B cell (primary cell): ENCODE data around the gene PLEKHG3. TPM values are rescaled to one million over a fixed set of nuclear protein-coding genes. Genes with fewer than 3 reads are reported as not detected.

Source experiments
- ATAC-seq: fragments of 200-7000 bp; cut with Tn5 transposase; one replicate; pipeline ENCODE4 v1.10.0; 2021; ENCODE audit warnings: low read depth, mild to moderate bottlenecking, moderate number of reproducible peaks, moderate library complexity
- CTCF ChIA-PET: fragments of 350-600 bp; sonication (Branson Sonifier 250); formaldehyde crosslinking; loops from one replicate; lab custom pipeline; 2021; ENCODE audit warnings: antibody characterized with exemption, inconsistent platforms; lab: Charles Lee
- POLR2A ChIA-PET: fragments of 350-600 bp; sonication (Branson Sonifier 250); formaldehyde crosslinking; loops from one replicate; lab custom pipeline; 2021; ENCODE audit warnings: antibody characterized with exemption; lab: Charles Lee
- DNase-seq: peaks from one replicate; pipeline ENCODE4 v3.0.0; 2013
- H2AFZ ChIP-seq: 2 replicates; pipeline ENCODE4 v1.6.1; 2012; ENCODE audit warnings: mild to moderate bottlenecking, low read depth, low read length; ENCODE audit not compliant: insufficient read depth, poor library complexity, severe bottlenecking
- H3K27ac ChIP-seq, 2 donors: 1 replicate in 1 of 2; 2 replicates in 1 of 2; pipeline ENCODE4 v1.5.1; 2012 to 2013; ENCODE audit warnings: low read length in 2 of 2, mild to moderate bottlenecking in 2 of 2, moderate library complexity in 1 of 2
- H3K27me3 ChIP-seq, 4 experiments: fragments of 200-600 bp in 1 of 4; sonication (generic) in 1 of 4; replicated peaks in 1 of 4; 1 replicate in 2 of 4; 2 replicates in 2 of 4; pipeline versions ENCODE4 v1.6.1 to v1.7.0; 2013 to 2016; ENCODE audit warnings: low read length in 3 of 4, mild to moderate bottlenecking in 2 of 4, mixed read lengths in 1 of 4, moderate library complexity in 1 of 4; ENCODE audit not compliant: insufficient read depth in 4 of 4, control insufficient read depth in 3 of 4; ENCODE audit errors: control extremely low read depth in 1 of 4
- H3K36me3 ChIP-seq, 2 experiments: replicated peaks in 1 of 2; 1 replicate in 1 of 2; 2 replicates in 1 of 2; pipeline versions ENCODE4 v1.6.1 to v1.7.1; 2013; ENCODE audit warnings: low read length in 1 of 2; ENCODE audit not compliant: insufficient read depth in 2 of 2, control insufficient read depth in 1 of 2; ENCODE audit errors: control extremely low read depth in 1 of 2, extremely low read depth in 1 of 2
- H3K4me1 ChIP-seq, 2 donors: fragments of 200-600 bp in 1 of 2; sonication (generic) in 1 of 2; 1 replicate in 1 of 2; 2 replicates in 1 of 2; pipeline versions ENCODE4 v1.5.1 to v1.6.1; 2013 to 2017; ENCODE audit warnings: low read length in 2 of 2; ENCODE audit not compliant: control insufficient read depth in 2 of 2, insufficient read depth in 2 of 2
- H3K4me2 ChIP-seq: replicated peaks from 2 replicates; pipeline ENCODE3; 2012; ENCODE audit warnings: mild to moderate bottlenecking, low read depth, low read length; ENCODE audit not compliant: poor library complexity, severe bottlenecking
- H3K4me3 ChIP-seq, 5 experiments: fragments of 200-600 bp in 1 of 5; sonication (generic) in 1 of 5; 1 replicate in 3 of 5; 2 replicates in 2 of 5; pipeline versions ENCODE4 v1.5.1 to v1.7.0; 2011 to 2016; ENCODE audit warnings: low read length in 4 of 5, mild to moderate bottlenecking in 4 of 5, low read depth in 2 of 5, control low read depth in 1 of 5, moderate library complexity in 1 of 5; ENCODE audit not compliant: insufficient read depth in 1 of 5; ENCODE audit errors: control extremely low read depth in 1 of 5, extremely low read depth in 1 of 5
- H3K79me2 ChIP-seq: fragments of 200-600 bp; sonication (generic); one replicate; pipeline ENCODE4 v1.6.0; 2016; ENCODE audit warnings: low read length; ENCODE audit not compliant: control insufficient read depth, insufficient read depth
- H3K9ac ChIP-seq: fragments of 200-600 bp; sonication (generic); 2 replicates; pipeline ENCODE4 v1.6.1; 2017; ENCODE audit warnings: mild to moderate bottlenecking, low read length, moderate library complexity
- H3K9me3 ChIP-seq, 3 donors: one replicate each; pipeline versions ENCODE4 v1.6.1 to v1.7.1; 2013; ENCODE audit warnings: low read length in 2 of 3; ENCODE audit not compliant: control insufficient read depth in 2 of 3, insufficient read depth in 1 of 3; ENCODE audit errors: control extremely low read depth in 1 of 3
- H4K20me1 ChIP-seq: 2 replicates; pipeline ENCODE4 v1.6.0; 2012; ENCODE audit warnings: mild to moderate bottlenecking, low read length; ENCODE audit not compliant: insufficient read depth, control insufficient read depth, poor library complexity, severe bottlenecking
- H3K27ac Mint-ChIP-seq: one replicate; pipeline ENCODE4 v1.8.0; 2021; ENCODE audit warnings: mixed read lengths
- H3K27me3 Mint-ChIP-seq: one replicate; pipeline ENCODE4 v1.8.0; 2021; ENCODE audit warnings: mixed read lengths
- H3K4me1 Mint-ChIP-seq: one replicate; pipeline ENCODE4 v1.8.0; 2021; ENCODE audit warnings: mixed read lengths
- H3K4me3 Mint-ChIP-seq: one replicate; pipeline ENCODE4 v1.8.0; 2021; ENCODE audit warnings: mixed read lengths
- H3K9me3 Mint-ChIP-seq: one replicate; pipeline ENCODE4 v1.8.0; 2022; ENCODE audit warnings: mixed read lengths; ENCODE audit not compliant: insufficient read depth
- CTCF ChIP-seq: fragments of 200-600 bp; IDR thresholded peaks from one replicate; pipeline ENCODE4 v1.8.0; 2022; ENCODE audit warnings: antibody characterized with exemption, mild to moderate bottlenecking
- EZH2 ChIP-seq: IDR thresholded peaks from 2 replicates; pipeline ENCODE4 v1.6.1; 2012; ENCODE audit warnings: borderline replicate concordance, low read depth, mild to moderate bottlenecking, moderate library complexity, low read length; ENCODE audit not compliant: insufficient read depth, poor library complexity, severe bottlenecking
- WGBS: methylation state at CpG from one replicate; pipeline ENCODE4 v1.1.5; 2013; ENCODE audit warnings: missing lambda C conversion rate; ENCODE audit not compliant: insufficient coverage; 5-methylcytosine and 5-hydroxymethylcytosine counted together
- intact Hi-C: fragments of 100-400 bp; cut with micrococcal nuclease; formaldehyde crosslinking; loops from one replicate; pipeline ENCODE4 v1.10.0; 2022
- polyA plus RNA-seq: library from polyadenylated mRNA; depleted of rRNA; stranded (reverse); fragments of >200 nt; gene quantifications from 2 replicates; pipeline ENCODE4 v1.2.3, GENCODE V29; 2012
- total RNA-seq, 2 donors: library from RNA; stranded (reverse); fragments of 120-200 nt in 1 of 2; gene quantifications; 1 replicate in 1 of 2; 2 replicates in 1 of 2; pipeline versions ENCODE4 v1.2.3 to v1.2.4, GENCODE V29; 2013 to 2022

Gene PLEKHG3
- total and polyA plus RNA-seq, 2 donors (not counting 1 experiment from before 2014, with no cell fraction given), result 0.12 to 0.25 TPM

- TF ChIP-seq CTCF (no peak), EZH2 (no peak)
- Mint-ChIP-seq H3K4me1 (no peaks in the 10 kb centered on the region), H3K27me3 (no peaks in the 10 kb centered on the region), H3K4me3 (no peak overlapping the region), H3K27ac (no peak overlapping the region), H3K9me3 (no peaks in the 10 kb centered on the region)
- no peak overlapping the region for H3K27ac ChIP-seq
- ATAC-seq, result no peak
- ChIA-PET POLR2A (no interaction called here), CTCF (no interaction called here)
- WGBS, result 42% methylated on average over 1 of the region's 2 CpGs
- intact Hi-C loops, result no loop called here
- H3K4me1 ChIP-seq, result no peaks in the 10 kb centered on the region
- no peaks in the 10 kb centered on the region for H3K36me3 ChIP-seq
- H3K9me3 ChIP-seq, result no peaks in the 10 kb centered on the region
- H2AFZ ChIP-seq, result no peak overlapping the region
- no peak overlapping the region for H3K9ac ChIP-seq
- H3K79me2 ChIP-seq, result no peaks in the 10 kb centered on the region
- H3K27me3 ChIP-seq, result no peaks in the 10 kb centered on the region
- DNase-seq, result no peak
- H4K20me1 ChIP-seq, result no peaks in the 10 kb centered on the region
- no peak overlapping the region for H3K4me3 ChIP-seq
- no peak overlapping the region for H3K4me2 ChIP-seq
Measured at GRCh38 chr14:64771161-64771560, 66.9 kb downstream of the PLEKHG3 start.

DNA sequence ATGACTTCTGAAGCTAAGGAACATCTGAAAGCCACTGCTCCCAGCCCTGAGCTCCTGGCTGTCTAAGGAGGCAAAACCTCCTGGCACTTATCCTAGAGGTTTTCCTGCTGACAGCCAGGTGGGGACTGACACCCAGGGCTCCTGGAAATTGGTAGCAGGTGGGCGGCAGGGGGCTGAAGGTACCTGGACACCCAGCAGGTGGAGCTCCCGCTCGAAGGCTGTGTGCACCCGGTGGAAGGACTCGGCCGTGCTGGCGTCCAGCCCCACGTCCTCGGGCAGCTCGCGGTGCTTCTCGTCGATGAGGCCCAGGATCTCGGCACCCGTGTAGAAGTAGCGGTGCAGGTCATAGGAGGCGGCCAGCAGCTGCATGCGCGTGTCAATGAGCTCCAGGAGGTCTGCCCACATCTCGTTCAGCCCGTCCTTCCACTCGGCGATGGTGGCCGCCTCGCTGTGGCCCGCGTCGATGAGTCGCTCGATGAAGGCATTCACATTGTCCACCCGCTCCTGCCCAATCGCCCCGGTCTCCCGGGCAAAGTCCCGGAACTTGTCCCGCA, 68.2 kb downstream of the PLEKHG3 start:
- Mint-ChIP-seq H3K4me3 (no peak overlapping the region), H3K4me1 (no peaks in the 10 kb centered on the region), H3K9me3 (no peaks in the 10 kb centered on the region), H3K27ac (no peak overlapping the region), H3K27me3 (no peaks in the 10 kb centered on the region)
- WGBS, result 97% methylated on average over 36 of the region's 36 CpGs
- no peak for DNase-seq
- H3K4me2 ChIP-seq, result no peak overlapping the region
- intact Hi-C loops, result no loop called here
- no peak overlapping the region for H3K27ac ChIP-seq
- no peak overlapping the region for H3K9ac ChIP-seq
- H3K9me3 ChIP-seq, result no peaks in the 10 kb centered on the region
- ChIA-PET CTCF (interaction anchor here (1.0 to 1.4 kb wide), 3 partner anchors 8 to 119 kb away, joined by 3 to 4 read pairs (median 4); no protein-coding TSS in a partner anchor), POLR2A (no interaction called here)
- H3K4me1 ChIP-seq, result no peaks in the 10 kb centered on the region
- H3K79me2 ChIP-seq, result no peaks in the 10 kb centered on the region
- H2AFZ ChIP-seq, result no peak overlapping the region
- ATAC-seq, result no peak
- no peaks in the 10 kb centered on the region for H4K20me1 ChIP-seq
- H3K27me3 ChIP-seq, result no peaks in the 10 kb centered on the region
- no peak overlapping the region for H3K4me3 ChIP-seq
- H3K36me3 ChIP-seq, result no peaks in the 10 kb centered on the region
- TF ChIP-seq EZH2 (no peak), CTCF (no peak)
